Measurements from ENCODE around the gene GAS1. TPM values are rescaled to one million over a fixed set of nuclear protein-coding genes. Genes with fewer than 3 reads are reported as not detected.

Gene GAS1
- total RNA-seq, 1 experiment from 2014 or later, result 0.64 TPM

- DNase-seq, result no peak
- Mint-ChIP-seq H3K4me3 (ENCODE audit: unreplicated experiment) (no peak overlapping the region), H3K36me3 (ENCODE audit: insufficient read depth, unreplicated experiment) (no peaks in the 10 kb centered on the region), H3K27me3 (ENCODE audit: insufficient read depth, unreplicated experiment) (peaks cover 17% of the 10 kb centered on the region), H3K9me3 (ENCODE audit: unreplicated experiment) (no peaks in the 10 kb centered on the region), H3K4me1 (ENCODE audit: low read depth, unreplicated experiment) (no peaks in the 10 kb centered on the region), H3K27ac (ENCODE audit: unreplicated experiment) (no peak overlapping the region)
- Histone ChIP-seq H3K27me3 (replicated peaks; ENCODE audit: control insufficient read depth, insufficient read depth, low read length) (no peaks in the 10 kb centered on the region), H3K36me3 (ENCODE audit: control insufficient read depth, insufficient read depth, low read length) (no peaks in the 10 kb centered on the region), H3K4me1 (no peaks in the 10 kb centered on the region), H3K9me3 (no peaks in the 10 kb centered on the region), H3K4me3 (ENCODE audit: low read depth, low read length) (no peak overlapping the region)
- no peak for TF ChIP-seq CTCF (IDR thresholded peaks at IDR 0.05; ENCODE audit: insufficient read depth in 1 of 2, low read depth in 1 of 2, low read length in 1 of 2, severe bottlenecking in 1 of 2, unreplicated experiment in 1 of 2)
- CTCF ChIA-PET, result no interaction called here
- POLR2A ChIA-PET, result no interaction called here
- BruUV-seq (replicated peaks), result no TSS peak
- intact Hi-C loops (cut with micrococcal nuclease; ENCODE audit: unreplicated experiment), result no loop called here
Observed at GRCh38 chr9:86985132-86985647, 37.9 kb upstream of the GAS1 start.

- no peaks in the 10 kb centered on the region for H3K4me1 ChIP-seq
- DNase-seq, result no peak
- TF ChIP-seq CTCF (IDR thresholded peaks at IDR 0.05; ENCODE audit: insufficient read depth in 1 of 2, low read depth in 1 of 2, low read length in 1 of 2, severe bottlenecking in 1 of 2, unreplicated experiment in 1 of 2), result no peak
- no peak overlapping the region for H3K4me3 Mint-ChIP-seq (ENCODE audit: unreplicated experiment)
- ChIA-PET POLR2A (no interaction called here), CTCF (no interaction called here)
- H3K36me3 ChIP-seq (ENCODE audit: control insufficient read depth, insufficient read depth, low read length), result no peaks in the 10 kb centered on the region
- no peaks in the 10 kb centered on the region for H3K4me1 Mint-ChIP-seq (ENCODE audit: low read depth, unreplicated experiment)
- no peaks in the 10 kb centered on the region for H3K9me3 ChIP-seq
- no peaks in the 10 kb centered on the region for H3K36me3 Mint-ChIP-seq (ENCODE audit: insufficient read depth, unreplicated experiment)
- H3K4me3 ChIP-seq (ENCODE audit: low read depth, low read length), result no peak overlapping the region
- intact Hi-C loops (cut with micrococcal nuclease; ENCODE audit: unreplicated experiment), result no loop called here
- H3K9me3 Mint-ChIP-seq (ENCODE audit: unreplicated experiment), result no peaks in the 10 kb centered on the region
- BruUV-seq (replicated peaks), result no TSS peak
- H3K27ac Mint-ChIP-seq (ENCODE audit: unreplicated experiment), result no peak overlapping the region
- no peaks in the 10 kb centered on the region for H3K27me3 ChIP-seq (replicated peaks; ENCODE audit: control insufficient read depth, insufficient read depth, low read length)
- peaks cover 17% of the 10 kb centered on the region for H3K27me3 Mint-ChIP-seq (ENCODE audit: insufficient read depth, unreplicated experiment)
Observed at GRCh38 chr9:86983620-86984259, 36.4 kb upstream of the GAS1 start.

- BruUV-seq (replicated peaks), result no TSS peak
- CTCF ChIA-PET, result no interaction called here
- Mint-ChIP-seq H3K9me3 (ENCODE audit: unreplicated experiment) (no peaks in the 10 kb centered on the region), H3K4me1 (ENCODE audit: low read depth, unreplicated experiment) (no peaks in the 10 kb centered on the region), H3K27me3 (ENCODE audit: insufficient read depth, unreplicated experiment) (peaks cover 17% of the 10 kb centered on the region), H3K27ac (ENCODE audit: unreplicated experiment) (no peak overlapping the region), H3K36me3 (ENCODE audit: insufficient read depth, unreplicated experiment) (no peaks in the 10 kb centered on the region), H3K4me3 (ENCODE audit: unreplicated experiment) (no peak overlapping the region)
- no peak for DNase-seq
- TF ChIP-seq CTCF (IDR thresholded peaks at IDR 0.05; ENCODE audit: insufficient read depth in 1 of 2, low read depth in 1 of 2, low read length in 1 of 2, severe bottlenecking in 1 of 2, unreplicated experiment in 1 of 2), result no peak
- Histone ChIP-seq H3K4me1 (no peaks in the 10 kb centered on the region), H3K27me3 (replicated peaks; ENCODE audit: control insufficient read depth, insufficient read depth, low read length) (no peaks in the 10 kb centered on the region), H3K4me3 (ENCODE audit: low read depth, low read length) (no peak overlapping the region), H3K9me3 (no peaks in the 10 kb centered on the region), H3K36me3 (ENCODE audit: control insufficient read depth, insufficient read depth, low read length) (no peaks in the 10 kb centered on the region)
- POLR2A ChIA-PET, result no interaction called here
- intact Hi-C loops (cut with micrococcal nuclease; ENCODE audit: unreplicated experiment), result no loop called here
Observed at GRCh38 chr9:86983249-86983619, 35.9 kb upstream of the GAS1 start.

Data from Caco-2 (cell line).